ENCODE measurements around the gene MUC4. TPM values are rescaled to one million over a fixed set of nuclear protein-coding genes. Genes with fewer than 3 reads are reported as not detected.

Gene MUC4
- total and polyA plus RNA-seq, 2 of the 4 experiments (the other 2 are of a cell fraction) = not detected

GRCh38 chr3:195788711-195789581 is 22.8 kb downstream of the MUC4 start:
- CTCF ChIA-PET = interaction anchor here (1.4 kb wide), 1 partner anchor 11 kb away, joined by 3 read pairs; no protein-coding TSS in a partner anchor
- Histone ChIP-seq H2AFZ (replicated peaks; ENCODE audit: low read length, poor library complexity) (no peak overlapping the region), H4K91ac (ENCODE audit: insufficient read depth, low read depth, low read length) (no peak overlapping the region), H4K8ac (ENCODE audit: low read depth in 2 of 2, low read length in 2 of 2) (no peak overlapping the region), H3K4me2 (ENCODE audit: low read depth, low read length) (no peak overlapping the region), H2BK20ac (ENCODE audit: low read depth, low read length) (no peak overlapping the region), H3K36me3 (ENCODE audit: control insufficient read depth, insufficient read depth, low read length) (no peaks in the 10 kb centered on the region), H4K5ac (ENCODE audit: low read depth, low read length) (no peak overlapping the region), H3K4me1 (ENCODE audit: control insufficient read depth, insufficient read depth, low read length) (no peaks in the 10 kb centered on the region), H2BK5ac (ENCODE audit: low read depth, low read length, poor library complexity, severe bottlenecking) (no peak overlapping the region), H3K9me3 (ENCODE audit: control insufficient read depth, insufficient read depth, low read length) (peaks cover 7% of the 10 kb centered on the region; the same call in 1 of the 2 replicates), H3K56ac (ENCODE audit: extremely low read depth, insufficient read depth, low read length) (no peak overlapping the region), H3K4ac (ENCODE audit: low read depth, low read length) (no peak overlapping the region), H3K4me3 (ENCODE audit: insufficient read depth, low read depth, low read length) (no peak overlapping the region), H2AK9ac (replicated peaks; ENCODE audit: low read depth, low read length, poor library complexity) (no peak overlapping the region), H3K79me1 (ENCODE audit: low read depth in 1 of 2, low read length in 2 of 2) (no peaks in the 10 kb centered on the region), H3K9ac (ENCODE audit: low read depth, low read length) (no peak overlapping the region), H3K14ac (replicated peaks; ENCODE audit: low read depth, low read length) (no peak overlapping the region), H2BK120ac (ENCODE audit: low read depth, low read length) (no peak overlapping the region), H3K18ac (ENCODE audit: low read depth, low read length) (no peak overlapping the region), H2BK15ac (ENCODE audit: low read depth, low read length) (no peak overlapping the region), H3K9me1 (ENCODE audit: insufficient read depth, low read length) (no peaks in the 10 kb centered on the region), H3K27me3 (ENCODE audit: control insufficient read depth, insufficient read depth, low read length) (peaks cover 4% of the 10 kb centered on the region; the same call in 1 of the 2 replicates), H3K23ac (ENCODE audit: low read depth, low read length) (no peak overlapping the region), H3K27ac (ENCODE audit: insufficient read depth, low read length) (no peak overlapping the region), H2AK5ac (ENCODE audit: low read depth, low read length) (no peak overlapping the region), H4K20me1 (ENCODE audit: insufficient read depth, low read length) (no peaks in the 10 kb centered on the region)
- no TSS peak for BruUV-seq (replicated peaks)
- WGBS, 2 experiments (ENCODE audit: extremely low coverage in 2 of 2, insufficient read length in 1 of 2) = 85% methylated on average over 19 of the region's 26 CpGs; no CpG with 5 or more reads in 1 of the 2 experiments
- dilution Hi-C loops (cut with HindIII; ENCODE audit: low sequenced_read_pairs, unreplicated experiment) = no loop called here
- DNase-seq = no peak
- ATAC-seq (ENCODE audit: low read depth) = no peak
- POLR2A ChIA-PET (ENCODE audit: unreplicated experiment) = no interaction called here
- in situ Hi-C loops (cut with MboI; ENCODE audit: low sequenced_read_pairs) = no loop called here
- TF ChIP-seq RAD21 (IDR thresholded peaks at IDR 0.05; ENCODE audit: low read length) (no peak), POLR2A (IDR thresholded peaks at IDR 0.05; ENCODE audit: low read depth, low read length) (no peak), MAFK (IDR thresholded peaks at IDR 0.05; ENCODE audit: low read depth, low read length) (no peak), BHLHE40 (IDR thresholded peaks at IDR 0.05; ENCODE audit: low read depth, low read length) (no peak), MAZ (IDR thresholded peaks at IDR 0.05; ENCODE audit: borderline replicate concordance, low read depth, low read length) (no peak), NFE2L2 (IDR thresholded peaks at IDR 0.05; ENCODE audit: low read depth, low read length) (no peak), MXI1 (IDR thresholded peaks at IDR 0.05; ENCODE audit: borderline replicate concordance, low read depth, low read length) (no peak), CEBPB (IDR thresholded peaks at IDR 0.05; ENCODE audit: low read depth, low read length) (no peak), CHD1 (IDR thresholded peaks at IDR 0.05; ENCODE audit: low read depth, low read length) (no peak)
- TF ChIP-seq, protein P1, sequence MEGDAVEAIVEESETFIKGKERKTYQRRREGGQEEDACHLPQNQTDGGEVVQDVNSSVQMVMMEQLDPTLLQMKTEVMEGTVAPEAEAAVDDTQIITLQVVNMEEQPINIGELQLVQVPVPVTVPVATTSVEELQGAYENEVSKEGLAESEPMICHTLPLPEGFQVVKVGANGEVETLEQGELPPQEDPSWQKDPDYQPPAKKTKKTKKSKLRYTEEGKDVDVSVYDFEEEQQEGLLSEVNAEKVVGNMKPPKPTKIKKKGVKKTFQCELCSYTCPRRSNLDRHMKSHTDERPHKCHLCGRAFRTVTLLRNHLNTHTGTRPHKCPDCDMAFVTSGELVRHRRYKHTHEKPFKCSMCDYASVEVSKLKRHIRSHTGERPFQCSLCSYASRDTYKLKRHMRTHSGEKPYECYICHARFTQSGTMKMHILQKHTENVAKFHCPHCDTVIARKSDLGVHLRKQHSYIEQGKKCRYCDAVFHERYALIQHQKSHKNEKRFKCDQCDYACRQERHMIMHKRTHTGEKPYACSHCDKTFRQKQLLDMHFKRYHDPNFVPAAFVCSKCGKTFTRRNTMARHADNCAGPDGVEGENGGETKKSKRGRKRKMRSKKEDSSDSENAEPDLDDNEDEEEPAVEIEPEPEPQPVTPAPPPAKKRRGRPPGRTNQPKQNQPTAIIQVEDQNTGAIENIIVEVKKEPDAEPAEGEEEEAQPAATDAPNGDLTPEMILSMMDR (conservative IDR thresholded peaks at IDR 0.05; ENCODE audit: low read depth, low read length) = no peak
- intact Hi-C loops (cut with micrococcal nuclease) = no loop called here

All from IMR-90 (cell line).